Measurements from ENCODE around the gene COG8.
A peak's percentile ranks its signal among the peaks of the same experiment; 100 is the strongest.
"Not testable (repeated sequence)": the region's sequence is repeated elsewhere in the genome, so short reads cannot be mapped to it uniquely, and the experiment has no call there.

COG8 gene

DNA sequence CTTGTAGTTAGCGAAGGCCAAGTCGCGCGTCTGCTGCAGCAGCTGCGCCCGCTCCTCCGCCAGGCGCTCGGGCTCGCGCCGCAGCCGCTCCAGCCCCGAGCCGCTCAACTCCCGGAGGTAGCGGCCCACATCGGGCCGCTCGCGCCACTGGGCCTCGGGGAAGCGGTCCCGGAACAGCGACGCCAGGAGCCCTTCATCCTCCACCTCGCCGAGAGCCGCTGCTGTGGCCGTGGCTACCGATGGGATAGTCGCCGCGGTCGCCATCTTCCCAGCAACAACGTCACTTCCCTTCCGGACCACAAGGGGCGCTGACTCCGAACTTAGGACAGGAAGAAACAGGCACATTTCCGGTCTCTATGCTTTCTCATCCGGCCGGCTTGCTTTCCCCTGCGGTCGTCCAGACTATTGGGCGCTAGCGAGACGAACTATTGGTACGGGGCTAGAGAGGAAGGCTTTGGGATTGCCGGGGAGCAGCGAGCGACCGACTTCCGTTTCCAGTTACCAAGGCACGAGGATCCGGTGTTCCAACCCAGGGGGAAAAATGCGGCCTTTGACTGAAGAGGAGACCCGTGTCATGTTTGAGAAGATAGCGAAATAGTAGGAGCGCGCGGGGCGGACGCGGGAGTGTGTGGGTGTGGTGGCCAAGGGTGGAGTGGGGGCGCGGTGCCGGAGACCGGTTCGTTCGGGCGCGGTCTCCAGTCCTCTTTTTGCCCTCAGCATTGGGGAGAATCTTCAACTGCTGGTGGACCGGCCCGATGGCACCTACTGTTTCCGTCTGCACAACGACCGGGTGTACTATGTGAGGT, at the start of gene COG8, which contains the start of gene NIP7:
COG8 (minus strand) TSS at position 276 of the 806 bp plus-strand sequence; CDS start at position 264, 12 bp downstream.
NIP7 (plus strand) TSS at position 484 of the 806 bp plus-strand sequence; CDS start at position 542, 58 bp downstream.
- DNase-seq, result peak; percentile 99

DNA sequence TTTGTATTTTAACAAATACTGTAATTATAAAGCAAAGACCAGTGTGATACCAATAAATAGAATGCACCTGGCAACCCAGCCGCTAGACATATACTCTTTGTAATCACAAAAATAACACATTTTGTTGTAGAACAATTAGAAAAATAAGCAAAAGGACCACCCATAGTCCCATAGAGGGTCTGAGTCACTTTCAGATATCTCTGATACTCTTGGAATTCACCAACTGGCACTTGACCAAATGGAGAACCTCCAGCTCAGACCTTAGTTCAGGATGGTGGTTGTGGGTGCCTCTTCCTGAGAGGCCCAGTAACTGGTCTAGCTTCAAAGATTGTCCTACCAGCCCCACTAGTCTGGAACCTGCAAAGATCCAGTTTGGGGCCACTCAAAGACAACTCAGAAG, 47.2 kb upstream of the COG8 start:
- no peak for DNase-seq

DNA sequence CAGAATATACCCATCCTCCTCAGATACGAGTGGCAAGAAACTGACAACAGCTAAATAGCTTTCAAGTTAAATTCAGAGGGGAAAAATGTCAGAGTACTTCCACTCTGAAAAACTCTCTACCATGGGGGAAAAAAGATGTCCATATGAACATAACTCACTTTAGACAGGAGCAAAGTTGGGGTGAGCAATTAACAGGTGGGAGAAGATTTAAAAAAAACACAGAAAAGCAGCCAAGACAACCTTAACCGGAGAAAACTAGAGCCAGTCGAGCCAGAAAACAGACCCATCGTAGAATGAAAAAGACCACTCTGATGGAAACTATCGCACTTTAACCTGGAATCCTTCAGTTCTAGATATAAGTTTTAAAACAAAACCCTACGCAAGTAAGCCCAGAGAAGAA, 45.6 kb upstream of the COG8 start:
- DNase-seq, result no peak

DNA sequence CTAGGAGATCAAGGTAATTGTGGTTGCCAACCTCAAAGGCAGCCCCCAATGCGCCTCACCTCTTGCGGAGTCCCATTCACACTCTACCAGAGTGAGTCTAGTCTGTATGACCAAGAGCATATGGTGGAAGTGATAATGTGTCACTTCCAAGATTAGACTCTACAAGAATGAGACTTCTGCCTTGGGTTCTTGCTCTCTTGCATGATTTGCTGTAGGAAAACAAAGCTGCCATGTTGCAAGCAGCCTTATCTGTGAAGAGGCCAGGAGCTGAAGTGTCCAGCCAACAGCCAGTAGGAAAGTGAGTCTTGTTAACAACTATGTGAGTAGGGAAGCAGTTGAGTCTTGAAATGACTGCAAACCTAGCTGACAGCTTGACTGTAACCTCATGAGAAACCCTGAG, 43.1 kb upstream of the COG8 start:
- DNase-seq, result peak; percentile 7

- DNase-seq, result no peak
Measured at GRCh38 chr16:69381231-69381630, 41.9 kb upstream of the COG8 start.

GRCh38 chr16:69378760-69379159, 39.4 kb upstream of the COG8 start:
- no peak for DNase-seq

DNA sequence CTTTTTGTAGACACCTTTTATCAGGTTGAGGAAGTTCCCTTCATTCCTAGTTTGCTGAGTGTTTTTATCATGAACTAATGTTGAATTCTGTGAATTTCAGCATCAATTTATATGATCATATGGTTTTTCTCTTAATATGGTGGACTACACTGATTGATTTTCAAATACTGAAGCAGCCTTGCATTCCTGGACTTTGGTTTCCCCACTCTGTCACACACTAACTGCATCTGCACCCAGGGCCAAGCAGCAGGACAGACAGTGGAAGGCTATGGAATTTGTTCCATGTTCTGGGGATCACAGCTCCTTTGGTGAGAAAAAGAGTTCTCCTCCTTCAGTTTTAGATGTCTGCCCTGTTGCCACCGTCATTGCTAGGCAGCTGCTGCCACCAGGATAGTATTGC, 38.7 kb upstream of the COG8 start:
- DNase-seq, result no peak

DNA sequence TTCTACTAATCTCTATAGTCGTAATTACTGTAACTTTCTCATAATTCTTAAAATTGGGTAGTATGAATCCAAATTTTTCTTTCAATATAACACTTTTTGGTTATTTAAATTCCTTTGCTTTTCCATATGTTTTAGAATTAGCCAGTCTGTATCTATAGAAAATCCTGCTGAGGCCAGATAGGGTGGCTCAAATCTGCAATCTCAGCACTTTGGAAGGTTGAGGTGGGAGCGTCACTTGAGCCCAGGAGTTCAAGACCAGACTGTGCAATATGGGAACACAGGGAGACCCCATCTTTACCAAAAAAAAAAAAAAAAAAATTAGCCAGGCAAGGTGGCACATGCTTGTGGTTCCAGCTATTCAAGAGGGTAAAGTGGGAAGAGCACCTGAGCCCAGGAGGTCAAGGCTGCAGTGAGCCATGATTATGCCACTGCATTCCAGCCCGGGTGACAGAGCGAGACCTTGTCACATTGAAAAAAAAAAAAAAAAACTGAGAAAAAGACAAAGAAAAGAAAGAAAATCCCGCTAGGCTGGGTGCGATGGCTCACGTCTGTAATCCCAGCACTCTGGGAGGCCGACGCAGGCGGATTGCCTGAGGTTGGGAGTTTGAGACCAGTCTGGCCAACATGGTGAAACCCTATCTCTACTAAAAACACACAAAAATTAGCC, 37.2 kb upstream of the COG8 start:
- no peak for DNase-seq

DNA sequence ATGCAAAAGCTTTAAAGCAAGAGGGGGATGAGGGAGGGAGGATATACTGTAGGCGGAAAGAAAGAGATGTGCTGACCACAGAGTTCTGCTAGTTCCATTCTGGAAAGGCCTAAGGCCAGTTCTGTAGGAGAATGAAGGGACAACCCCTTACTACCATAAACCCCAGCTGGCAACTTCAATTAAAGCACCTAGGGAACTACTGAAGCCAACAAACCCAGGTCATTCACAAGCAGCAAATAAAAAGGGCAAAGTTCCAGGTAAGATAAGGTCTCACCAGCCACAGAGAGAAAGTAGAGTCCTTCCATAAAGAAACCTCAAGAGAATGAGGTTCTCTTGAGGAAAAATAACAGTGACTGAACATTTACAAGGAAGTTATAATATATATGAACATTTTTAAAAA, 33.7 kb upstream of the COG8 start:
- DNase-seq, result no peak

DNA sequence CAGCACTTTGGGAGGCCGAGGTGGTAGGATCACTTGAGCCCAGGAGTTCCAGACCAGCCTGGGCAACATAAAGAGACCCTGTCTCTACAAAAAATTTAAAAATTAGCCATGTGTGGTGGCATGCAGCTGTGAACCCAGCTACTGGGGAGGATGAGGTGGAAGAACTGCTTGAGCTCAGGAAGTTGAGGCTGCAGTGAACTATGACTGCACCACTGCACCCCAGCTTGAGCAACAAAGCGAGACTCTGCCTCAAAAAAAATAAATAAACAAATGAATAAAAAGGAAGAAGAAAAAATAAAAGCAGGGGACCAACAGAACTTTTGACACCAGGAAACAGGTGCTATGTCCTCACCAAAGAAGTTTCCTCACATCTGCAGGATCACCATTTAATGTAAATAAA, 32.2 kb upstream of the COG8 start:
- no peak for DNase-seq

GRCh38 chr16:69368866-69369265, 29.5 kb upstream of the COG8 start:
- no peak for DNase-seq

DNA sequence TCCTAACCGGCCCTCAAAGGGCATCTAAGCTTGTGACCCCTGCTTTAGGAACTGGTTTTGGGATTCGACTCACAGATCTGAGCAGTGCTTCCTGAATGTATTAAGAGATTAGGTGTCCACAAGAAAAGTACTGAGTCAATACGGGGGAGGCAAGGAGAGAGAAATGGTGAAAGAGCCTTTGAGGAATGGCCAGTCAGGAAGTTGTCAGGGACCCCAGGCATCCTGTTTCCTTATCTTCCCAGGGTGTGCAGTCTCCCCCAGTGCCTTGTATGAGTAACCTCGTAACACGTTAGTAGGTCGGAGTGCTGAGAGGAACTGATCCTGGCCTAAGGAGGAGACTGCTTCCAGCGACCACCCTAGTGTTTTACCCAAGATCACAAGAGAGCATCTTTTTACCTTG, 28.6 kb upstream of the COG8 start:
- no peak for DNase-seq

DNA sequence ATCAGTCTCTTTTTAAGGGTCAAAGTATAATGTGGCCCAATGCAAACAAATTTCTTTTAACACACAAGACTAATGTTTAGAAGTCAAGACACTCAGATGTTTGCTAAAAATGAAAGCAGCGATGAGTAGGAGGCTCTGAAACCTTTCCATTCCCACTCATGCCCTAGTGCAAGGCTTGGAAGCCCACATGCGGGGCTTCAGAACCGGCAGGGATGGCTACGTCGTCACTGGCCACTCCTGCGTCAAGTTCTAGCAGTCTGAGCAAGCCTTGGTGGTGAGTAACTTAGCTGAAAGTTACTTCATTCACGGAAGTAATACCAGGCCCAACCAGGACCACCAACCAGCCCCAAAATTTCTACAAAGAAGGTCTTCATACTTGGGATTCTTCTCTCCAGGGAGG, 27.1 kb upstream of the COG8 start:
- no peak for DNase-seq

DNA sequence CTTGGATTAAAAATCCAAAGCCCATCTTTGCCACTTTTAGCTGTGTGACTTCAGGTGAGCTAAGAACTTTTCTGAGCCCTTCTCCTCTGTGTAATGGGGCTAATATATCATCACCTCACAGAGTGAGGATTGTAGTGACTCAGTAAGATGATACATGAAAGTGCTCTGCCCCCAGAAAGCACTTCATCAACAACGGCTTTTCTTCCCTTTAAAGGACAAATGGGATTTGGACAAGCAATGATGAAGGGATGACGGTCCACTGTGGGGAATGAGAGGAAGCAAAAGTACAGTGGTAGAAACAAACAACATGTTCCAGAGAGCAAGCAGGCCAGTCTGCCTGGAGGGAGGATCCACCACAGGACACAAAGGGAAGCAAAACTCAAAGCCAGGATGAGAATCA, 26.5 kb upstream of the COG8 start:
- DNase-seq, result no peak

GRCh38 chr16:69364088-69364487, 24.7 kb upstream of the COG8 start:
- DNase-seq, result no peak

DNA sequence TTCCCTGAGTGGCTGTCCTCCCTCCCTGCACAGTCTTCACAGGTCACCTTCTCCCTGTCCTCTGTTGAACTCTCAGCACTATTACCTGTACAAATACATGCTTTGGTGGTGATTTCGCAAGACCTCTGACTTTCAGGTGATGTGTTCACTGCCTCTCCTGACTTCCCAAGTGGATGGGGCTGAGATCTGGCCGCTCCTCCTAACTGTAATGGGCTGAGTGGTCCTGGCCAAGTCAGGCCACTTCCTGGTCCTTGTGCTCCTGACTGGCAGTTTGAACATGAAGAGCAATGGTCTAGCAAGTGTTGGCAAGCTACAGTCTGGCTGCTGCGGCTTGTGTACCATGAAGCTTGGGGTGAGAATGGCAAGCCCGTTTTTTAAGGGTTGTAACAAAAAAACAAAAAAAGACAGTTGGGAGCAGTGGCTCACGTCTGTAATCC, 23.9 kb upstream of the COG8 start:
- DNase-seq, result no peak

GRCh38 chr16:69360070-69360469, 20.7 kb upstream of the COG8 start:
- DNase-seq, result not testable (repeated sequence)

- DNase-seq, result no peak
Measured at GRCh38 chr16:69351309-69352027, 12.1 kb upstream of the COG8 start, which contains the start of gene TMED6. TSS of gene TMED6 (minus strand) at chr16:69351786. CDS start at chr16:69351753, 33 bp downstream.

- DNase-seq, result no peak
Measured at GRCh38 chr16:69350536-69351133, 11.3 kb upstream of the COG8 start.

- DNase-seq, result no peak
Measured at GRCh38 chr16:69349536-69349935, 10.2 kb upstream of the COG8 start.

DNA sequence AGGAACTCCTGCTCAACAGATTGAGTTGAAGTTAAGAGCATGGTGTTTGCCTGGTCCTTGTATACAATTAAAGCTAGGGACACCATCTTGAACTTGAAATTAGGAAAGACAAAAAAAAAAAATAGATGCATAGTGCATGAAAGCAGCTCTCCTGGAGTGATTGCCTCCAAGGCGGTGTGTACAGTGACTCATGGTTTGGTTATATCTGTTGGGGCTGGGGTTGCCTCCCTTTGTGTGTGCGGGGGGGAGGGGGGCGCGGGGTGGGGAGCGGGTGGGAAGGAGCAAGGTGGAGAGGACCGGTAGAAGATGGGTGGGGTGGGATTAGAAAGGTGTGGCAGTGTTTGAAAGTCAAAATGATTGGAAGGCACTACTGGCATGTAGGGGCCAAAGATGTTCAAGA, 8.9 kb upstream of the COG8 start:
- no peak for DNase-seq

DNA sequence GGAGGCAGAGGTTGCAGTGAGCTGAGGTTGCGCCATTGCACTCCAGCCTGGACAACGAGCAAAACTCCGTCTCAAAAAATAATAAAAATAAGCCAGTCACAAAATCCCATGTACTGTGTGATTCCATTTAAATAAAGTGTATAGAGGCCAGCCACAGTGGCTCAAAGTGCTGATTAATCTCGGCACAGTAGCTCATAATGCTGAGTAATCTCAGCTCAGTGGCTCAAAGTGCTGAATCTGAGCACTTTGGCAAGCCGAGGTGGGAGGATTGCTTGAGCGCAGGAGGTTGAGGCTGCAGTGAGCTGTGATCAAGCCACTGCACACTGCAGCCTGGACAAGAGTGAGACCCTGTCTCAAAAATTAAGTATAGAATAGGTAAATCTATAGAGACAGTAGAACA, 7.3 kb upstream of the COG8 start:
- DNase-seq, result no peak

- DNase-seq, result peak; percentile 69
Measured at GRCh38 chr16:69345923-69346322, 6.6 kb upstream of the COG8 start.

Data from suppressor macrophage treated with lipopolysaccharide for 4 hours (primary cell).